Measurements from ENCODE around the gene EMCN. TPM values are rescaled to one million over a fixed set of nuclear protein-coding genes. Genes with fewer than 3 reads are reported as not detected.

Gene EMCN
- total RNA-seq, 1 donor from 2014 or later, result not detected

- Mint-ChIP-seq H3K4me3 (ENCODE audit: unreplicated experiment) (no peak overlapping the region), H3K9me3 (ENCODE audit: unreplicated experiment) (no peaks in the 10 kb centered on the region), H3K4me1 (ENCODE audit: low read depth, unreplicated experiment) (no peaks in the 10 kb centered on the region), H3K36me3 (ENCODE audit: low read depth, unreplicated experiment) (no peaks in the 10 kb centered on the region), H3K27ac (ENCODE audit: unreplicated experiment) (no peak overlapping the region), H3K27me3 (ENCODE audit: low read depth, unreplicated experiment) (no peaks in the 10 kb centered on the region)
- Histone ChIP-seq H3K4me3 (ENCODE audit: insufficient read depth, low read depth, low read length) (no peak overlapping the region), H3K79me2 (ENCODE audit: insufficient read depth, low read length) (no peaks in the 10 kb centered on the region), H3K4me1 (ENCODE audit: insufficient read depth, low read length) (no peaks in the 10 kb centered on the region), H3K36me3 (ENCODE audit: insufficient read depth, low read length) (no peaks in the 10 kb centered on the region), H2AFZ (ENCODE audit: low read depth, low read length) (no peak overlapping the region), H3K9me3 (ENCODE audit: insufficient read depth, low read depth, low read length) (no peaks in the 10 kb centered on the region), H3K27me3 (ENCODE audit: insufficient read depth, low read length) (no peaks in the 10 kb centered on the region), H4K20me1 (ENCODE audit: insufficient read depth, low read length) (no peaks in the 10 kb centered on the region), H3K9ac (ENCODE audit: low read length) (no peak overlapping the region), H3K27ac (ENCODE audit: low read depth, low read length) (no peak overlapping the region), H3K4me2 (ENCODE audit: low read length) (no peak overlapping the region)
- no peak for TF ChIP-seq EZH2 (IDR thresholded peaks at IDR 0.05; ENCODE audit: insufficient read depth, low read length)
- TF ChIP-seq CTCF (IDR thresholded peaks at IDR 0.05; ENCODE audit: insufficient read depth, low read depth, low read length), result no peak
- FAIRE-seq (no peak), DNase-seq (ENCODE audit: low read depth) (no peak)
Measured at GRCh38 chr4:100555611-100556337, 38.0 kb upstream of the EMCN start.

- DNase-seq (ENCODE audit: low read depth), result no peak
- no peaks in the 10 kb centered on the region for H4K20me1 ChIP-seq (ENCODE audit: insufficient read depth, low read length)
- no peak for FAIRE-seq
- Mint-ChIP-seq H3K27ac (ENCODE audit: unreplicated experiment) (no peak overlapping the region), H3K4me1 (ENCODE audit: low read depth, unreplicated experiment) (no peaks in the 10 kb centered on the region), H3K36me3 (ENCODE audit: low read depth, unreplicated experiment) (no peaks in the 10 kb centered on the region), H3K27me3 (ENCODE audit: low read depth, unreplicated experiment) (no peaks in the 10 kb centered on the region), H3K9me3 (ENCODE audit: unreplicated experiment) (no peaks in the 10 kb centered on the region), H3K4me3 (ENCODE audit: unreplicated experiment) (no peak overlapping the region)
- no peak overlapping the region for H3K4me2 ChIP-seq (ENCODE audit: low read length)
- H2AFZ ChIP-seq (ENCODE audit: low read depth, low read length), result no peak overlapping the region
- no peaks in the 10 kb centered on the region for H3K79me2 ChIP-seq (ENCODE audit: insufficient read depth, low read length)
- no peaks in the 10 kb centered on the region for H3K4me1 ChIP-seq (ENCODE audit: insufficient read depth, low read length)
- no peak overlapping the region for H3K9ac ChIP-seq (ENCODE audit: low read length)
- no peak overlapping the region for H3K27ac ChIP-seq (ENCODE audit: low read depth, low read length)
- H3K9me3 ChIP-seq (ENCODE audit: insufficient read depth, low read depth, low read length), result no peaks in the 10 kb centered on the region
- no peaks in the 10 kb centered on the region for H3K27me3 ChIP-seq (ENCODE audit: insufficient read depth, low read length)
- no peaks in the 10 kb centered on the region for H3K36me3 ChIP-seq (ENCODE audit: insufficient read depth, low read length)
- TF ChIP-seq CTCF (IDR thresholded peaks at IDR 0.05; ENCODE audit: insufficient read depth, low read depth, low read length) (no peak), EZH2 (IDR thresholded peaks at IDR 0.05; ENCODE audit: insufficient read depth, low read length) (no peak)
- H3K4me3 ChIP-seq (ENCODE audit: insufficient read depth, low read depth, low read length), result no peak overlapping the region
Measured at GRCh38 chr4:100548200-100548560, 30.4 kb upstream of the EMCN start.

- Mint-ChIP-seq H3K9me3 (ENCODE audit: unreplicated experiment) (no peaks in the 10 kb centered on the region), H3K36me3 (ENCODE audit: low read depth, unreplicated experiment) (no peaks in the 10 kb centered on the region), H3K27ac (ENCODE audit: unreplicated experiment) (no peak overlapping the region), H3K4me1 (ENCODE audit: low read depth, unreplicated experiment) (no peaks in the 10 kb centered on the region), H3K4me3 (ENCODE audit: unreplicated experiment) (no peak overlapping the region), H3K27me3 (ENCODE audit: low read depth, unreplicated experiment) (no peaks in the 10 kb centered on the region)
- Histone ChIP-seq H3K4me2 (ENCODE audit: low read length) (no peak overlapping the region), H3K27ac (ENCODE audit: low read depth, low read length) (no peak overlapping the region), H4K20me1 (ENCODE audit: insufficient read depth, low read length) (no peaks in the 10 kb centered on the region), H3K4me1 (ENCODE audit: insufficient read depth, low read length) (no peaks in the 10 kb centered on the region), H3K4me3 (ENCODE audit: insufficient read depth, low read depth, low read length) (no peak overlapping the region), H3K9ac (ENCODE audit: low read length) (no peak overlapping the region), H3K9me3 (ENCODE audit: insufficient read depth, low read depth, low read length) (no peaks in the 10 kb centered on the region), H3K79me2 (ENCODE audit: insufficient read depth, low read length) (no peaks in the 10 kb centered on the region), H3K36me3 (ENCODE audit: insufficient read depth, low read length) (no peaks in the 10 kb centered on the region), H2AFZ (ENCODE audit: low read depth, low read length) (no peak overlapping the region), H3K27me3 (ENCODE audit: insufficient read depth, low read length) (no peaks in the 10 kb centered on the region)
- DNase-seq (ENCODE audit: low read depth) (no peak), FAIRE-seq (no peak)
- no peak for TF ChIP-seq CTCF (IDR thresholded peaks at IDR 0.05; ENCODE audit: insufficient read depth, low read depth, low read length)
- no peak for TF ChIP-seq EZH2 (IDR thresholded peaks at IDR 0.05; ENCODE audit: insufficient read depth, low read length)
Measured at GRCh38 chr4:100547541-100548199, 29.8 kb upstream of the EMCN start.
